WTC11 (cell line): ENCODE data around the gene ALS2CL. TPM values are rescaled to one million over a fixed set of nuclear protein-coding genes. Genes with fewer than 3 reads are reported as not detected.

Source experiments
- ATAC-seq: fragments of 200-7000 bp; cut with Tn5 transposase; 2 replicates; pipeline ENCODE4 v1.10.0; 2021; ENCODE audit warnings: mild to moderate bottlenecking, moderate library complexity
- CTCF ChIA-PET: fragments of 300-600 bp; sonication (Branson Sonifier 250); formaldehyde crosslinking; loops from one replicate; lab custom pipeline; 2021; ENCODE audit warnings: antibody characterized with exemption; lab: Charles Lee
- POLR2A ChIA-PET: fragments of 350-600 bp; sonication (Branson Sonifier 250); formaldehyde crosslinking; loops from one replicate; lab custom pipeline; 2021; ENCODE audit warnings: antibody characterized with exemption; lab: Charles Lee
- DNase-seq: peaks from one replicate; pipeline ENCODE4 v3.0.0; 2021; ENCODE audit warnings: low spot score
- H3K27ac Mint-ChIP-seq: 2 replicates; pipeline ENCODE4 v1.8.0; 2021; ENCODE audit warnings: mixed read lengths
- H3K27me3 Mint-ChIP-seq: 2 replicates; pipeline ENCODE4 v1.8.0; 2021; ENCODE audit warnings: low read depth, mild to moderate bottlenecking, moderate library complexity, mixed read lengths
- H3K36me3 Mint-ChIP-seq: 2 replicates; pipeline ENCODE4 v1.8.0; 2021; ENCODE audit warnings: mixed read lengths
- H3K4me1 Mint-ChIP-seq: 2 replicates; pipeline ENCODE4 v1.8.0; 2022; ENCODE audit warnings: mixed read lengths
- H3K4me3 Mint-ChIP-seq: 2 replicates; pipeline ENCODE4 v1.8.0; 2021; ENCODE audit warnings: mild to moderate bottlenecking, moderate library complexity, mixed read lengths
- H3K9me3 Mint-ChIP-seq: 2 replicates; pipeline ENCODE4 v1.8.0; 2021; ENCODE audit warnings: mixed read lengths
- CBFB ChIP-seq: sonication (generic); formaldehyde crosslinking; IDR thresholded peaks from 2 replicates; pipeline ENCODE4 v1.8.1; 2022; ENCODE audit warnings: mild to moderate bottlenecking, low read depth, missing genetic modification reagents
- CREM ChIP-seq: sonication (generic); formaldehyde crosslinking; IDR thresholded peaks from 2 replicates; pipeline ENCODE4 v1.8.1; 2022; ENCODE audit warnings: mild to moderate bottlenecking, missing genetic modification reagents, moderate library complexity
- IRF2 ChIP-seq: sonication (generic); formaldehyde crosslinking; IDR thresholded peaks from 2 replicates; pipeline ENCODE4 v1.8.0; 2022; ENCODE audit warnings: low read depth, missing genetic modification reagents, borderline replicate concordance
- JAZF1 ChIP-seq: fragments of 250-450 bp; sonication (Bioruptor Pico); IDR thresholded peaks from 2 replicates; pipeline ENCODE4 v1.9.0; 2021; ENCODE audit warnings: moderate library complexity, mild to moderate bottlenecking, inconsistent platforms
- JUN ChIP-seq: sonication (generic); formaldehyde crosslinking; IDR thresholded peaks from 2 replicates; pipeline ENCODE4 v1.8.0; 2023; ENCODE audit warnings: mild to moderate bottlenecking, missing genetic modification reagents
- KAT7 ChIP-seq: sonication (generic); formaldehyde crosslinking; IDR thresholded peaks from 2 replicates; pipeline ENCODE4 v1.8.1; 2023; ENCODE audit warnings: missing genetic modification reagents, mild to moderate bottlenecking, borderline replicate concordance
- MXD4 ChIP-seq: fragments of 250-450 bp; sonication (Bioruptor Pico); IDR thresholded peaks from 2 replicates; pipeline ENCODE4 v1.8.0; 2021; ENCODE audit warnings: mild to moderate bottlenecking, moderate library complexity, borderline replicate concordance
- NR3C1 ChIP-seq: sonication (generic); formaldehyde crosslinking; conservative IDR thresholded peaks from 2 replicates; pipeline ENCODE4 v1.8.1; 2023; ENCODE audit warnings: low read depth, mild to moderate bottlenecking, missing genetic modification reagents
- RELA ChIP-seq: sonication (generic); formaldehyde crosslinking; IDR thresholded peaks from 2 replicates; pipeline ENCODE4 v1.8.1; 2022; ENCODE audit warnings: missing genetic modification reagents, mild to moderate bottlenecking, borderline replicate concordance
- RORB ChIP-seq: fragments of 250-450 bp; sonication (Bioruptor Pico); IDR thresholded peaks from 2 replicates; pipeline ENCODE4 v1.9.0; 2021; ENCODE audit warnings: mild to moderate bottlenecking
- TCF7 ChIP-seq: sonication (generic); formaldehyde crosslinking; IDR thresholded peaks from 2 replicates; pipeline ENCODE4 v1.8.0; 2022; ENCODE audit warnings: mild to moderate bottlenecking, low read depth, missing genetic modification reagents, moderate library complexity
- TEAD1 ChIP-seq: sonication (generic); formaldehyde crosslinking; IDR thresholded peaks from 2 replicates; pipeline ENCODE4 v1.8.0; 2022; ENCODE audit warnings: mild to moderate bottlenecking, missing genetic modification reagents
- USF1 ChIP-seq: sonication (generic); formaldehyde crosslinking; IDR thresholded peaks from 2 replicates; pipeline ENCODE4 v1.8.0; 2022; ENCODE audit warnings: mild to moderate bottlenecking, missing genetic modification reagents
- ZNF263 ChIP-seq: sonication (generic); formaldehyde crosslinking; IDR thresholded peaks from 2 replicates; pipeline ENCODE4 v1.8.1; 2022; ENCODE audit warnings: low read depth, mild to moderate bottlenecking, moderate library complexity, missing genetic modification reagents
- ZNF396 ChIP-seq: fragments of 250-450 bp; sonication (Bioruptor Pico); IDR thresholded peaks from 2 replicates; pipeline ENCODE4 v1.8.0; 2021; ENCODE audit warnings: mild to moderate bottlenecking, moderate library complexity, borderline replicate concordance
- ZNF425 ChIP-seq: fragments of 250-450 bp; sonication (Bioruptor Pico); conservative IDR thresholded peaks from 2 replicates; pipeline ENCODE4 v1.9.0; 2021; ENCODE audit warnings: mild to moderate bottlenecking
- ZNF532 ChIP-seq: fragments of 250-450 bp; sonication (Bioruptor Pico); IDR thresholded peaks from 2 replicates; pipeline ENCODE4 v1.9.0; 2021; ENCODE audit warnings: mild to moderate bottlenecking, borderline replicate concordance
- total RNA-seq: library from RNA; stranded (reverse); gene quantifications from 3 replicates; pipeline ENCODE4 v1.2.3, GENCODE V29; 2021
- TF ChIP-seq, protein P1 (sequence below): sonication (generic); formaldehyde crosslinking; IDR thresholded peaks from 2 replicates; pipeline ENCODE4 v1.8.1; 2023; ENCODE audit warnings: mild to moderate bottlenecking, moderate library complexity, missing genetic modification reagents
- TF ChIP-seq, protein P2 (sequence below): sonication (generic); formaldehyde crosslinking; IDR thresholded peaks from 2 replicates; pipeline ENCODE4 v1.8.0; 2022; ENCODE audit warnings: mild to moderate bottlenecking, missing genetic modification reagents

ALS2CL gene
- total RNA-seq, 1 experiment from 2014 or later = 12.6 TPM

DNA sequence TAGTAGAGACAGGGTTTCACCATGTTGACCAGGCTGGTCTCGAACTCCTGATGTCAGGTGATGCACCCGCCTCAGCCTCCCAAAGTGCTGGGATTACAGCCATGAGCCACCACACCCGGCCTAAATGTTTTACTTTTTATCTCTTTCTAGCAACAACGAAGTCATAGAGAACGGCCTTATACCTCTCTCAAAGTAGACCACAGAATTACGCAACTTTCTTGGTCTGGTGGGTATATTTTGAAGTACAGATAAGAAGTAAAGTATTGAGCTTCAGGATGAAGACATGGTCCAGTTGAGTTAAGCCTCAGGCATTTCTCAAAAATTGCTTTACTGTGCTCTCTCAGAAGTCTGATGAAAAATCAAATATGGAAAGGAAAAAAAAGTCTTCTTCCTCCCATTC, 50.5 kb downstream of the ALS2CL start:
- POLR2A ChIA-PET = no interaction called here
- H3K36me3 Mint-ChIP-seq = peaks cover 6% of the 10 kb centered on the region
- peaks cover 29% of the 10 kb centered on the region for H3K9me3 Mint-ChIP-seq
- H3K27me3 Mint-ChIP-seq = no peaks in the 10 kb centered on the region
- TF ChIP-seq KAT7 (CRISPR knock-in tag) (no peak), ZNF425 (CRISPR knock-in tag) (no peak), RELA (CRISPR knock-in tag) (no peak), TEAD1 (CRISPR knock-in tag) (no peak), CREM (CRISPR knock-in tag) (no peak), CBFB (CRISPR knock-in tag) (no peak), MXD4 (CRISPR knock-in tag) (no peak), IRF2 (CRISPR knock-in tag) (no peak)
- TF ChIP-seq, protein P1, sequence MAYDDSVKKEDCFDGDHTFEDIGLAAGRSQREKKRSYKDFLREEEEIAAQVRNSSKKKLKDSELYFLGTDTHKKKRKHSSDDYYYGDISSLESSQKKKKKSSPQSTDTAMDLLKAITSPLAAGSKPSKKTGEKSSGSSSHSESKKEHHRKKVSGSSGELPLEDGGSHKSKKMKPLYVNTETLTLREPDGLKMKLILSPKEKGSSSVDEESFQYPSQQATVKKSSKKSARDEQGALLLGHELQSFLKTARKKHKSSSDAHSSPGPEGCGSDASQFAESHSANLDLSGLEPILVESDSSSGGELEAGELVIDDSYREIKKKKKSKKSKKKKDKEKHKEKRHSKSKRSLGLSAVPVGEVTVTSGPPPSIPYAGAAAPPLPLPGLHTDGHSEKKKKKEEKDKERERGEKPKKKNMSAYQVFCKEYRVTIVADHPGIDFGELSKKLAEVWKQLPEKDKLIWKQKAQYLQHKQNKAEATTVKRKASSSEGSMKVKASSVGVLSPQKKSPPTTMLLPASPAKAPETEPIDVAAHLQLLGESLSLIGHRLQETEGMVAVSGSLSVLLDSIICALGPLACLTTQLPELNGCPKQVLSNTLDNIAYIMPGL (CRISPR knock-in tag) = no peak
- TF ChIP-seq, all 79 proteins: peak for 0
- Mint-ChIP-seq H3K4me1 (peaks cover 10% of the 10 kb centered on the region), H3K27ac (no peak overlapping the region), H3K4me3 (no peak overlapping the region)
- CTCF ChIA-PET = interaction anchor here (0.9 kb wide), 1 partner anchor 75 kb away, joined by 3 read pairs; the partner anchor contains the start of gene PRSS50
- DNase-seq (no peak), ATAC-seq (no peak)

DNA sequence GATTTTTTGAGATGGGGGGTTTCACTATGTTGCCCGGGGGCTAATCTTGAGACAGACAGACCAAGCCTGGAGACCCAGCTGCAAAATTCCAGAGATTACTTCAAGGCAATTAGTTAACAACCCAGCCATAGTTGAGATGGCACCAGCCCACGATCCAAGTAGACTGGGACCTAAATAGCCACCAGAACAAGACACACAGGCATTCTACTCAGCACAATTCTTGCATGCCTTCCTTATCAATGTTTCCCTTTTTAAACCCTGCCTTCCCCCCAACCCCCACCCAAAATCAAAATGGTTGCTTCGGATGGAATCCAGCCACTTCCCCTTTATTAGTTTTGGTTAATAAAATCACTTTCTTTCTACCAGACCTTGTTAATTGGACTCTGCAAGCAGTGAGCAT, 52.6 kb downstream of the ALS2CL start:
- peaks cover 6% of the 10 kb centered on the region for H3K36me3 Mint-ChIP-seq
- ChIA-PET POLR2A (interaction anchor here (0.6 kb wide), 1 partner anchor 153 kb away, joined by 3 read pairs; no protein-coding TSS in a partner anchor), CTCF (interaction anchor here (0.6 to 1.9 kb wide), 5 partner anchors 11 to 191 kb away, joined by 3 to 7 read pairs (median 4); partner anchors contain the start of gene ALS2CL)

GRCh38 chr3:46639221-46639620, 54.3 kb downstream of the ALS2CL start:
- CTCF ChIA-PET = interaction anchor here (0.7 to 1.4 kb wide), 2 partner anchors 25 to 150 kb away, joined by 3 to 4 read pairs; no protein-coding TSS in a partner anchor
- TF ChIP-seq JAZF1 (CRISPR knock-in tag) (no peak), JUN (CRISPR knock-in tag) (no peak), NR3C1 (CRISPR knock-in tag) (no peak), ZNF532 (CRISPR knock-in tag) (no peak), TCF7 (no peak), USF1 (no peak), RELA (CRISPR knock-in tag) (no peak), ZNF263 (no peak), ZNF396 (CRISPR knock-in tag) (no peak), RORB (CRISPR knock-in tag) (no peak)
- TF ChIP-seq, protein P2, sequence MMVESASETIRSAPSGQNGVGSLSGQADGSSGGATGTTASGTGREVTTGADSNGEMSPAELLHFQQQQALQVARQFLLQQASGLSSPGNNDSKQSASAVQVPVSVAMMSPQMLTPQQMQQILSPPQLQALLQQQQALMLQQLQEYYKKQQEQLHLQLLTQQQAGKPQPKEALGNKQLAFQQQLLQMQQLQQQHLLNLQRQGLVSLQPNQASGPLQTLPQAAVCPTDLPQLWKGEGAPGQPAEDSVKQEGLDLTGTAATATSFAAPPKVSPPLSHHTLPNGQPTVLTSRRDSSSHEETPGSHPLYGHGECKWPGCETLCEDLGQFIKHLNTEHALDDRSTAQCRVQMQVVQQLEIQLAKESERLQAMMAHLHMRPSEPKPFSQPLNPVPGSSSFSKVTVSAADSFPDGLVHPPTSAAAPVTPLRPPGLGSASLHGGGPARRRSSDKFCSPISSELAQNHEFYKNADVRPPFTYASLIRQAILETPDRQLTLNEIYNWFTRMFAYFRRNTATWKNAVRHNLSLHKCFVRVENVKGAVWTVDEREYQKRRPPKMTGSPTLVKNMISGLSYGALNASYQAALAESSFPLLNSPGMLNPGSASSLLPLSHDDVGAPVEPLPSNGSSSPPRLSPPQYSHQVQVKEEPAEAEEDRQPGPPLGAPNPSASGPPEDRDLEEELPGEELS = no peak
- POLR2A ChIA-PET = interaction anchor here (0.6 kb wide), 1 partner anchor 255 kb away, joined by 6 read pairs; no protein-coding TSS in a partner anchor
- peaks cover 6% of the 10 kb centered on the region for H3K36me3 Mint-ChIP-seq
- H3K27ac Mint-ChIP-seq = no peak overlapping the region
- H3K4me1 Mint-ChIP-seq = peaks cover 16% of the 10 kb centered on the region
- H3K4me3 Mint-ChIP-seq = no peak overlapping the region
- DNase-seq (no peak), ATAC-seq (no peak)
- peaks cover 34% of the 10 kb centered on the region for H3K9me3 Mint-ChIP-seq
- no peaks in the 10 kb centered on the region for H3K27me3 Mint-ChIP-seq

More for the DNA sequence above, 52.6 kb downstream of the ALS2CL start:
- no peak for TF ChIP-seq ZNF263
- no peak for DNase-seq
- Mint-ChIP-seq H3K4me1 (peaks cover 10% of the 10 kb centered on the region), H3K27me3 (no peaks in the 10 kb centered on the region), H3K27ac (no peak overlapping the region), H3K9me3 (peaks cover 34% of the 10 kb centered on the region), H3K4me3 (no peak overlapping the region)
- ATAC-seq = no peak
